Measurements from ENCODE around the gene FRMD5. TPM values are rescaled to one million over a fixed set of nuclear protein-coding genes. Genes with fewer than 3 reads are reported as not detected.

The FRMD5 gene
- polyA plus RNA-seq, 1 donor (not counting 4 experiments of a cell fraction or from before 2014, with no cell fraction given), result 7.3 TPM

GRCh38 chr15:44186705-44187104, 8.4 kb downstream of the FRMD5 start:
- Histone ChIP-seq H3K9ac (ENCODE audit: control insufficient read depth, extremely low read depth, insufficient read depth, low read length) (no peak overlapping the region), H3K27me3 (ENCODE audit: control insufficient read depth, extremely low read depth, insufficient read depth, low read length) (no peaks in the 10 kb centered on the region), H3K4me1 (ENCODE audit: control insufficient read depth, extremely low read depth, insufficient read depth, low read length) (no peaks in the 10 kb centered on the region), H3K9me3 (ENCODE audit: control insufficient read depth, low read depth, low read length) (no peaks in the 10 kb centered on the region), H3K36me3 (ENCODE audit: control insufficient read depth in 2 of 2, extremely low read depth in 1 of 2, insufficient read depth in 2 of 2, low read length in 2 of 2) (no peaks in the 10 kb centered on the region), H2AFZ (ENCODE audit: control insufficient read depth, low read length) (no peak overlapping the region), H3K27ac (ENCODE audit: control insufficient read depth, insufficient read depth, low read length) (no peak overlapping the region), H3K4me2 (ENCODE audit: control insufficient read depth, extremely low read depth, insufficient read depth, low read depth, low read length) (no peak overlapping the region), H3K4me3 (ENCODE audit: control insufficient read depth in 2 of 3, extremely low read depth in 1 of 3, insufficient read depth in 2 of 3, low read depth in 1 of 3, low read length in 3 of 3) (no peak overlapping the region), H4K20me1 (ENCODE audit: control insufficient read depth, extremely low read depth, insufficient read depth, low read length) (no peaks in the 10 kb centered on the region), H3K9me1 (ENCODE audit: control insufficient read depth, extremely low read depth, insufficient read depth, low read length) (no peaks in the 10 kb centered on the region), H3K79me2 (ENCODE audit: control insufficient read depth, insufficient read depth, low read length) (peaks cover 75% of the 10 kb centered on the region)
- dilution Hi-C loops (cut with MboI; ENCODE audit: extremely low pct_ligation_motif_present, low sequenced_read_pairs), result no loop called here
- no peak for FAIRE-seq
- no peak for DNase-seq (ENCODE audit: low read depth, low spot score)
- TF ChIP-seq, protein P1, sequence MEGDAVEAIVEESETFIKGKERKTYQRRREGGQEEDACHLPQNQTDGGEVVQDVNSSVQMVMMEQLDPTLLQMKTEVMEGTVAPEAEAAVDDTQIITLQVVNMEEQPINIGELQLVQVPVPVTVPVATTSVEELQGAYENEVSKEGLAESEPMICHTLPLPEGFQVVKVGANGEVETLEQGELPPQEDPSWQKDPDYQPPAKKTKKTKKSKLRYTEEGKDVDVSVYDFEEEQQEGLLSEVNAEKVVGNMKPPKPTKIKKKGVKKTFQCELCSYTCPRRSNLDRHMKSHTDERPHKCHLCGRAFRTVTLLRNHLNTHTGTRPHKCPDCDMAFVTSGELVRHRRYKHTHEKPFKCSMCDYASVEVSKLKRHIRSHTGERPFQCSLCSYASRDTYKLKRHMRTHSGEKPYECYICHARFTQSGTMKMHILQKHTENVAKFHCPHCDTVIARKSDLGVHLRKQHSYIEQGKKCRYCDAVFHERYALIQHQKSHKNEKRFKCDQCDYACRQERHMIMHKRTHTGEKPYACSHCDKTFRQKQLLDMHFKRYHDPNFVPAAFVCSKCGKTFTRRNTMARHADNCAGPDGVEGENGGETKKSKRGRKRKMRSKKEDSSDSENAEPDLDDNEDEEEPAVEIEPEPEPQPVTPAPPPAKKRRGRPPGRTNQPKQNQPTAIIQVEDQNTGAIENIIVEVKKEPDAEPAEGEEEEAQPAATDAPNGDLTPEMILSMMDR (optimal IDR thresholded peaks at IDR 0.05 in 1 of 3, IDR thresholded peaks at IDR 0.05 in 1 of 3, conservative IDR thresholded peaks at IDR 0.05 in 1 of 3; ENCODE audit: extremely low read depth in 1 of 3, insufficient read depth in 2 of 3, low read length in 3 of 3), result no peak

DNA sequence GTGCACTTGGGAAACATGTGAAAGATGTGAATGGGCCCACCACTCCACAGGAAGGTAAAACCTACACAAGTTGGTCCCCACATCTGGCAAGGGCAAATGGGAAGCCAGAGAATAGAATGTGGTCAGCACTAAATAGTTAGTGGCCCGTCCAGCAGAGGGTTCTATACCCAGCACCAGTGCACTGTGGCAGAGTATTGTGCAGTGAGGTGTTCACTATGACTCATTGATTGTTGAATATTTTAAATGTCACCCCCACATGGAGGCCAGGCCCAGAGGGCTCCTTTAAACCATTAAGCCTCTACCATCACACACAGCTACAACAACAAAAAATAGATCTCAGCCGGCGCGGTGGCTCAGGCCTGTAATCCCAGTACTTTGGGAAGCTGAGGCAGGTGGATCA, 11.7 kb downstream of the FRMD5 start:
- no peaks in the 10 kb centered on the region for H4K20me1 ChIP-seq (ENCODE audit: control insufficient read depth, extremely low read depth, insufficient read depth, low read length)
- no peak overlapping the region for H3K4me3 ChIP-seq (ENCODE audit: control insufficient read depth in 2 of 3, extremely low read depth in 1 of 3, insufficient read depth in 2 of 3, low read depth in 1 of 3, low read length in 3 of 3)
- no peaks in the 10 kb centered on the region for H3K4me1 ChIP-seq (ENCODE audit: control insufficient read depth, extremely low read depth, insufficient read depth, low read length)
- dilution Hi-C loops (cut with MboI; ENCODE audit: extremely low pct_ligation_motif_present, low sequenced_read_pairs), result no loop called here
- no peak overlapping the region for H3K9ac ChIP-seq (ENCODE audit: control insufficient read depth, extremely low read depth, insufficient read depth, low read length)
- no peak for TF ChIP-seq EZH2 (IDR thresholded peaks at IDR 0.05; ENCODE audit: low read length)
- TF ChIP-seq, protein P1 (optimal IDR thresholded peaks at IDR 0.05 in 1 of 3, IDR thresholded peaks at IDR 0.05 in 1 of 3, conservative IDR thresholded peaks at IDR 0.05 in 1 of 3; ENCODE audit: extremely low read depth in 1 of 3, insufficient read depth in 2 of 3, low read length in 3 of 3), result peak in 1 of 3 experiments; percentile 0
- H3K9me1 ChIP-seq (ENCODE audit: control insufficient read depth, extremely low read depth, insufficient read depth, low read length), result no peaks in the 10 kb centered on the region
- DNase-seq (ENCODE audit: low read depth, low spot score) (no peak), FAIRE-seq (no peak)
- H2AFZ ChIP-seq (ENCODE audit: control insufficient read depth, low read length), result no peak overlapping the region
- H3K4me2 ChIP-seq (ENCODE audit: control insufficient read depth, extremely low read depth, insufficient read depth, low read depth, low read length), result no peak overlapping the region
- no peaks in the 10 kb centered on the region for H3K27me3 ChIP-seq (ENCODE audit: control insufficient read depth, extremely low read depth, insufficient read depth, low read length)
- H3K79me2 ChIP-seq (ENCODE audit: control insufficient read depth, insufficient read depth, low read length), result peaks cover 63% of the 10 kb centered on the region
- H3K9me3 ChIP-seq (ENCODE audit: control insufficient read depth, low read depth, low read length), result no peaks in the 10 kb centered on the region
- no peak overlapping the region for H3K27ac ChIP-seq (ENCODE audit: control insufficient read depth, insufficient read depth, low read length)
- H3K36me3 ChIP-seq (ENCODE audit: control insufficient read depth in 2 of 2, extremely low read depth in 1 of 2, insufficient read depth in 2 of 2, low read length in 2 of 2), result no peaks in the 10 kb centered on the region

All from keratinocyte (primary cell).